Activated T-helper 1 cell treated with anti-CD3 and anti-CD28 coated beads, Interleukin-2, amount 50 U/mL, for 16 hours (primary cell): ENCODE measurements around the gene CDH13.

Experiments used
- DNase-seq, 2 donors: peaks; one replicate each; pipeline ENCODE4 v3.0.0-alpha.2; 2020; ENCODE audit warnings: low read depth in 1 of 2, low spot score in 1 of 2

The CDH13 gene

GRCh38 chr16:82651921-82652601, 25.3 kb downstream of the CDH13 start:
- DNase-seq = no peak

- DNase-seq = no peak
Measured at GRCh38 chr16:82652826-82653225, 26.1 kb downstream of the CDH13 start.

- DNase-seq = peak in 1 of 2 donors; percentile 5
Measured at GRCh38 chr16:82653550-82654511, 27.1 kb downstream of the CDH13 start.

GRCh38 chr16:82655072-82655714, 28.4 kb downstream of the CDH13 start:
- peak; percentile 43 to 49 for DNase-seq

- DNase-seq = no peak
Measured at GRCh38 chr16:82655720-82656490, 29.1 kb downstream of the CDH13 start.

- no peak for DNase-seq
Measured at GRCh38 chr16:82657239-82657638, 30.5 kb downstream of the CDH13 start.

GRCh38 chr16:82657786-82658185, 31.0 kb downstream of the CDH13 start:
- DNase-seq = no peak

GRCh38 chr16:82658796-82659195, 32.0 kb downstream of the CDH13 start:
- DNase-seq = no peak

- no peak for DNase-seq
Measured at GRCh38 chr16:82660075-82660645, 33.4 kb downstream of the CDH13 start.

GRCh38 chr16:82660966-82661365, 34.2 kb downstream of the CDH13 start:
- no peak for DNase-seq

- no peak for DNase-seq
Measured at GRCh38 chr16:82664181-82664580, 37.4 kb downstream of the CDH13 start.

GRCh38 chr16:82665025-82665424, 38.3 kb downstream of the CDH13 start:
- no peak for DNase-seq

- no peak for DNase-seq
Measured at GRCh38 chr16:82667437-82667836, 40.7 kb downstream of the CDH13 start.

- DNase-seq = no peak
Measured at GRCh38 chr16:82668094-82668493, 41.3 kb downstream of the CDH13 start.

- peak in 1 of 2 donors; percentile 14 for DNase-seq
Measured at GRCh38 chr16:82671741-82672140, 45.0 kb downstream of the CDH13 start.

GRCh38 chr16:82672676-82673075, 45.9 kb downstream of the CDH13 start:
- no peak for DNase-seq

GRCh38 chr16:82675300-82675699, 48.5 kb downstream of the CDH13 start:
- DNase-seq = no peak

- no peak for DNase-seq
Measured at GRCh38 chr16:82681592-82681991, 54.8 kb downstream of the CDH13 start.

GRCh38 chr16:82682767-82683166, 56.0 kb downstream of the CDH13 start:
- DNase-seq = no peak

GRCh38 chr16:82684256-82684655, 57.5 kb downstream of the CDH13 start:
- DNase-seq = no peak

- no peak for DNase-seq
Measured at GRCh38 chr16:82685526-82685925, 58.8 kb downstream of the CDH13 start.
